Measurements from ENCODE around the gene MLPH. TPM values are rescaled to one million over a fixed set of nuclear protein-coding genes. Genes with fewer than 3 reads are reported as not detected.

Gene MLPH
- total RNA-seq, 1 donor from 2014 or later, result 73.5 TPM

DNA sequence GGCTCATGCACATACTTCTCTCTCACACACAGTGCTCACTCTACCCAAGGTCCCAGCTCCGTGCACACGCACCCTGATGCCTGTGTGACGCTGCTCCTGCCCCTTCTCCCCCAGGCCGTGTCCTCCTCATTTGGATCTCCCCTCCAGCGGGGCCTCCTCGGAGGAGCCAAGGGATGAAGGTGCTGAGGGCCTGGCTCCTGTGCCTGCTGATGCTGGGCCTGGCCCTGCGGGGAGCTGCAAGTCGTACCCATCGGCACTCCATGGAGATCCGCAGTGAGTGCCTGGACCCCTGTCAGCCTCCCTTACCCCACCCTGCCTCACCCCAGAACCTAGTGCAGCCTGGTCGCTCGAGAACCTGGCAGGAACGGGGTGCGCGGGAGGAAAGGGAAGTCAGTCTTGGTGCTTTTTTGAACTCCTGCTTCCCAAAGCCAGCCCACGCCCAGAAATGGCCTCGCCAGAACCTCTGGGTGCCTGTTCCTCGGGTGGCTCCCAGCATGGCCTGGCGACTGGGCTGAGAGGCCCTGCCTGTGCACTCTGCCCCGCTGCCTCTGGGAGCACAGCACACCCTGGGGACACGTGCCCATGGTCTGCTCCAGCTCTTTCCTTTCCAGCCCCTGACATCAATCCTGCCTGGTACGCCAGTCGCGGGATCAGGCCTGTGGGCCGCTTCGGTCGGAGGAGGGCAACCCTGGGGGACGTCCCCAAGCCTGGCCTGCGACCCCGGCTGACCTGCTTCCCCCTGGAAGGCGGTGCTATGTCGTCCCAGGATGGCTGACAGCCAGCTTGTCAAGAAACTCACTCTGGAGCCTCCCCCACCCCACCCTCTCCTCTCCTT, 79.6 kb downstream of the MLPH start, which contains the start of gene PRLH:
TSS of gene PRLH (plus strand) at position 174 of the 835 bp plus-strand sequence. CDS start at position 174, 0 bp downstream.
- Histone ChIP-seq H3K4me1 (peaks cover 2% of the 10 kb centered on the region), H3K4me3 (no peak within 1 kb of the TSS), H3K36me3 (no peaks in the 10 kb centered on the region), H3K27me3 (ENCODE audit: low read depth) (peaks cover 18% of the 10 kb centered on the region), H3K9me3 (replicated peaks) (no peaks in the 10 kb centered on the region), H3K27ac (replicated peaks) (no peak within 1 kb of the TSS)
- DNase-seq, result no peak
- TF ChIP-seq, protein P1, sequence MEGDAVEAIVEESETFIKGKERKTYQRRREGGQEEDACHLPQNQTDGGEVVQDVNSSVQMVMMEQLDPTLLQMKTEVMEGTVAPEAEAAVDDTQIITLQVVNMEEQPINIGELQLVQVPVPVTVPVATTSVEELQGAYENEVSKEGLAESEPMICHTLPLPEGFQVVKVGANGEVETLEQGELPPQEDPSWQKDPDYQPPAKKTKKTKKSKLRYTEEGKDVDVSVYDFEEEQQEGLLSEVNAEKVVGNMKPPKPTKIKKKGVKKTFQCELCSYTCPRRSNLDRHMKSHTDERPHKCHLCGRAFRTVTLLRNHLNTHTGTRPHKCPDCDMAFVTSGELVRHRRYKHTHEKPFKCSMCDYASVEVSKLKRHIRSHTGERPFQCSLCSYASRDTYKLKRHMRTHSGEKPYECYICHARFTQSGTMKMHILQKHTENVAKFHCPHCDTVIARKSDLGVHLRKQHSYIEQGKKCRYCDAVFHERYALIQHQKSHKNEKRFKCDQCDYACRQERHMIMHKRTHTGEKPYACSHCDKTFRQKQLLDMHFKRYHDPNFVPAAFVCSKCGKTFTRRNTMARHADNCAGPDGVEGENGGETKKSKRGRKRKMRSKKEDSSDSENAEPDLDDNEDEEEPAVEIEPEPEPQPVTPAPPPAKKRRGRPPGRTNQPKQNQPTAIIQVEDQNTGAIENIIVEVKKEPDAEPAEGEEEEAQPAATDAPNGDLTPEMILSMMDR (IDR thresholded peaks at IDR 0.05; ENCODE audit: borderline replicate concordance), result no peak
- intact Hi-C loops (cut with micrococcal nuclease), result no loop called here

DNA sequence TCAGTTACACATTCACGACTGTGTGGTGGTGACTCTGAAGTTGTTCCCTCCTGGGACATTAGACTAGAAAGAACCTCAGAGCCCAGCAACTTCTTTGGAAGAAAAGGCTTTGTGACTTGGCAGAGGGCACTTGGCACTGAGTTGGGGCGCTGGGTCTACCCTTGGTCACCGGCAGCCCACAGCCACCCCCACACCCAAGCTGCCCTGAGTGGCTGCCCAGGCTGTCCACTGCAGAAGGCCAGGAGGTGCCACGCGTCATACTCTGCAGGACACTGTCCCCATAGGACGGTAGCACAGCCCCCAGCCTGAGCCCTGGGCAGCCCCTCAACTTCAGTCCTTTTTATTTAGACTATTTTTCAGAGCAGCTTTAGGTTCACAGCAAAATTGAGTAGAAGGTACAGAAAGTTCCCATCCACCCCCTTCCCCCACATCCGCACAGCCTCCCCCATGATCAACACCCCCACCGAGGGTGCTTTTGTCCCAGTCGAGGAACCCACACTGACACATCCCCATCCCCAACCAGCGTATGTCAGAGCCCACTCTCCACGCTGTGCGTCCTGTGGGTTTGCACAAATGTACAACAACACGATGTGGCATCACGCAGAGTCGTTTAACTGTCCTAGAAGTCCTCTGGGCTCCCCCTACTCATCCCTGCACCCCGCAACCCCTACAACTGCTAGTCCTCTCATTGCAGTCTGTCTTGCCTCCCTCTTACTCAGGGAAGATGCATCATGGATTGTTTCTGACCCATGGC, 80.4 kb downstream of the MLPH start:
- Histone ChIP-seq H3K36me3 (no peaks in the 10 kb centered on the region), H3K27ac (replicated peaks) (no peak overlapping the region), H3K4me3 (no peak overlapping the region), H3K9me3 (replicated peaks) (no peaks in the 10 kb centered on the region), H3K4me1 (peaks cover 11% of the 10 kb centered on the region), H3K27me3 (ENCODE audit: low read depth) (peaks cover 18% of the 10 kb centered on the region)
- TF ChIP-seq, protein P1 (IDR thresholded peaks at IDR 0.05; ENCODE audit: borderline replicate concordance), result no peak
- intact Hi-C loops (cut with micrococcal nuclease), result no loop called here
- no peak for DNase-seq

DNA sequence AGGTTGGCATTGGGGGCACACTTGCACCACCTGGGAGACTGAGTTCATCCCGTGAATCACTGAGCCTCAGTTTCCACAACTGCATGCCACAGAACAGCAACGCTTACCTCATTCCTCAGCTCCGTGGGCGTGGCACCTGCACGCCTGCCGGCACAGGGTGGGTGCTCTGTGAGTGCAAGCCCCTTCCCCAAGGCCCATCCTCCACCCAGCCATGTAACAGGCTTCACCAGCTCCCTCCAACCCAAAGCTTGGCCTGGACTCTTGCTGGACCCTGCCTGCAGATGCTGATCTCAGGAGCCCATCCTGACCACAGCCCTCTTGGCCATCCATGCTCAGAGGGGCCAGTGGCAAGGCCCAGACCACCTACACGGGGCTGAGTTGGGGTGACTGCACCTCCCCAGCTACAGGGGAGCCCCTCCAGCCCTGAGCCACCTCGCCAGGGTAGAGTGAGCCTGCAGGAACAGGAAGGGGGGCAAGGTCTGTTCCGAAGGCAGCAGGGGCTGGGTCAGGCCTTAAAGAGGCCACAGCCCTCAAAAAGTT, 81.1 kb downstream of the MLPH start:
- Histone ChIP-seq H3K36me3 (no peaks in the 10 kb centered on the region), H3K9me3 (replicated peaks) (no peaks in the 10 kb centered on the region), H3K27ac (replicated peaks) (no peak overlapping the region), H3K4me1 (peaks cover 15% of the 10 kb centered on the region), H3K4me3 (no peak overlapping the region), H3K27me3 (ENCODE audit: low read depth) (peaks cover 18% of the 10 kb centered on the region)
- intact Hi-C loops (cut with micrococcal nuclease), result no loop called here
- TF ChIP-seq, protein P1 (IDR thresholded peaks at IDR 0.05; ENCODE audit: borderline replicate concordance), result no peak
- no peak for DNase-seq

DNA sequence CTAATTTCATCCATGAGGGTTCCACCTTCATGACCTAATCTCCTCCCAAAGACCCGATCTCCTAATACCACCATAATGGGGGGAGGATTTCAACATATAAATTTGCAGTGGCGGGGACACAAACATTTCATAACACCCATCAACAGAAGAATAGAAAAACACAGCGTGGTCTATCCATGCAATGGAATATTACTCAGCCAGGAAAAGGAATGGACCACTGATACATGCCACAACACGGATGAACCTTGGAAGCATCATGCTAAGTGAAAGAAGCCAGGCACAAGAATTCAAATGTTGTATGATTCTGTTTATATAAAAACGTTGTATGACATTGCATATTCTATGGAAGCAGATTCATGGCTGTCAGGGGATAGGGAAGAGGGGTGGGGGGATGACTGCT, 82.0 kb downstream of the MLPH start:
- no peak overlapping the region for H3K27ac ChIP-seq (replicated peaks)
- TF ChIP-seq, protein P1 (IDR thresholded peaks at IDR 0.05; ENCODE audit: borderline replicate concordance), result no peak
- H3K36me3 ChIP-seq, result no peaks in the 10 kb centered on the region
- peaks cover 12% of the 10 kb centered on the region for H3K27me3 ChIP-seq (ENCODE audit: low read depth)
- DNase-seq, result no peak
- H3K4me1 ChIP-seq, result peaks cover 15% of the 10 kb centered on the region
- H3K9me3 ChIP-seq (replicated peaks), result no peaks in the 10 kb centered on the region
- H3K4me3 ChIP-seq, result no peak overlapping the region
- intact Hi-C loops (cut with micrococcal nuclease), result no loop called here

DNA sequence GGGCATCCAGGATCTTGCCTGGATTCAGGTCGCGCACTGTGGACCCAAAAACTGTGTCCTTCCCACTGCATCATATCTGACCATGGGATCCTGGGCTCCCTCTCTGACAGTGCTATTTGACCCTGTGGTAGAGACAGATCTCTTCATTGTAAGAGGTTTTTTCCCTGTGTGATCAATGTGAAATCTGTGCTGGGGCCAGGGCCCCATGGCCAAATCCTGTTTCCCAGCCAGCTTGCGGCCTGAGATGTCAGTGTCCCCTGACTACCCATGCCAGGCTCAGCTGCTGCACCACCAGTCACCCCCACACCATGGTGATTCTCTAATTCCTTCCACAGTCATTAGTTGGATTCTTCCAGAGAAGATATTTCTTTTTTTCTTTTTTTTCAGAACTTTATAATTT, 82.8 kb downstream of the MLPH start:
- Histone ChIP-seq H3K27ac (replicated peaks) (no peak overlapping the region), H3K4me3 (no peak overlapping the region), H3K4me1 (peaks cover 19% of the 10 kb centered on the region), H3K27me3 (ENCODE audit: low read depth) (peaks cover 3% of the 10 kb centered on the region), H3K9me3 (replicated peaks) (no peaks in the 10 kb centered on the region), H3K36me3 (no peaks in the 10 kb centered on the region)
- intact Hi-C loops (cut with micrococcal nuclease), result loop anchor here (5.0 kb wide), 1 partner anchor 58 kb away; no protein-coding TSS in a partner anchor
- TF ChIP-seq, protein P1 (IDR thresholded peaks at IDR 0.05; ENCODE audit: borderline replicate concordance), result no peak
- DNase-seq, result no peak

Data from left ventricle myocardium inferior (tissue), 1 donor.